Activated CD8-positive, alpha-beta memory T cell treated with anti-CD3 and anti-CD28 coated beads, Interleukin-2, amount 50 U/mL, for 48 hours (primary cell): ENCODE results near the gene DNMBP.
"Not testable (repeated sequence)": the region's sequence is repeated elsewhere in the genome, so short reads cannot be mapped to it uniquely, and the experiment has no call there.

ENCODE experiments used
- DNase-seq: peaks from one replicate; pipeline ENCODE4 v3.0.0-alpha.2; 2020

Gene DNMBP

GRCh38 chr10:100019787-100020141 lies 10.0 kb upstream of the DNMBP start:
- DNase-seq, result no peak

- no peak for DNase-seq
Observed at GRCh38 chr10:100014071-100014762, 4.5 kb upstream of the DNMBP start.

GRCh38 chr10:100013621-100014020 lies 3.9 kb upstream of the DNMBP start:
- no peak for DNase-seq

- not testable (repeated sequence) for DNase-seq
Observed at GRCh38 chr10:100011906-100012305, 2.2 kb upstream of the DNMBP start.

GRCh38 chr10:100009283-100009792 lies 409 bp downstream of the DNMBP start:
- peak; percentile 57 for DNase-seq

- no peak for DNase-seq
Observed at GRCh38 chr10:100008708-100009282, 952 bp downstream of the DNMBP start.

- DNase-seq, result no peak
Observed at GRCh38 chr10:100008142-100008522, 1.6 kb downstream of the DNMBP start.

GRCh38 chr10:100007231-100008141 lies 2.3 kb downstream of the DNMBP start:
- DNase-seq, result no peak

GRCh38 chr10:100006243-100006886 lies 3.4 kb downstream of the DNMBP start:
- DNase-seq, result no peak

- no peak for DNase-seq
Observed at GRCh38 chr10:100004805-100005510, 4.8 kb downstream of the DNMBP start.

- no peak for DNase-seq
Observed at GRCh38 chr10:100000109-100000644, 9.6 kb downstream of the DNMBP start.

GRCh38 chr10:99999319-100000108 lies 10.2 kb downstream of the DNMBP start:
- no peak for DNase-seq

GRCh38 chr10:99998889-99999288 lies 10.9 kb downstream of the DNMBP start:
- DNase-seq, result no peak

- no peak for DNase-seq
Observed at GRCh38 chr10:99996671-99997648, 12.8 kb downstream of the DNMBP start.

- no peak for DNase-seq
Observed at GRCh38 chr10:99995713-99996112, 14.0 kb downstream of the DNMBP start.

GRCh38 chr10:99995269-99995668 lies 14.5 kb downstream of the DNMBP start:
- no peak for DNase-seq

GRCh38 chr10:99994801-99995200 lies 14.9 kb downstream of the DNMBP start:
- no peak for DNase-seq

GRCh38 chr10:99993701-99994689 lies 15.8 kb downstream of the DNMBP start:
- peak; percentile 65 for DNase-seq

GRCh38 chr10:99985637-99986036 lies 24.1 kb downstream of the DNMBP start:
- DNase-seq, result not testable (repeated sequence)
